Measurements from ENCODE around the gene PCDHGA11. TPM values are rescaled to one million over a fixed set of nuclear protein-coding genes. Genes with fewer than 3 reads are reported as not detected.
"Not testable (repeated sequence)": the region's sequence is repeated elsewhere in the genome, so short reads cannot be mapped to it uniquely, and the experiment has no call there.

The PCDHGA11 gene
- 1 to 10 TPM in 10 of 12 donors, not detected in 2; 2.6 to 5.1 (median 3.4) TPM for polyA plus RNA-seq (ENCODE audit: insufficient read length in 12 of 12)
- long read RNA-seq, donor 1, full-length matches to known transcripts, result 1 of 1 reads
- long read RNA-seq, donor 1, partial matches to known transcripts, result 0 of 1 reads
- long read RNA-seq, donor 1, other reads (novel, unspliced or antisense), result 0 of 1 reads
- long read RNA-seq, donor 2, partial matches to known transcripts, result 0 of 3 reads
- long read RNA-seq, donor 2, other reads (novel, unspliced or antisense), result 0 of 3 reads
- long read RNA-seq, donor 3, full-length matches to known transcripts, result 2 of 2 reads
- long read RNA-seq, donor 3, partial matches to known transcripts, result 0 of 2 reads
- long read RNA-seq, donor 3, other reads (novel, unspliced or antisense), result 0 of 2 reads
- long read RNA-seq, donor 4, partial matches to known transcripts, result 0 of 2 reads
- long read RNA-seq, donor 4, other reads (novel, unspliced or antisense), result 0 of 2 reads
- long read RNA-seq, donor 5, full-length matches to known transcripts, result 2 of 2 reads
- long read RNA-seq, donor 5, partial matches to known transcripts, result 0 of 2 reads
- long read RNA-seq, donor 5, other reads (novel, unspliced or antisense), result 0 of 2 reads
- long read RNA-seq, donor 6, partial matches to known transcripts, result 0 of 1 reads
- long read RNA-seq, donor 6, other reads (novel, unspliced or antisense), result 0 of 1 reads
- long read RNA-seq, donor 7, result 0 reads
- long read RNA-seq, donor 8, full-length matches to known transcripts, result 2 of 2 reads
- long read RNA-seq, donor 8, partial matches to known transcripts, result 0 of 2 reads
- long read RNA-seq, donor 8, other reads (novel, unspliced or antisense), result 0 of 2 reads
- long read RNA-seq, donor 9, full-length matches to known transcripts, result 1 of 1 reads
- long read RNA-seq, donor 9, partial matches to known transcripts, result 0 of 1 reads
- long read RNA-seq, donor 9, other reads (novel, unspliced or antisense), result 0 of 1 reads
- long read RNA-seq, donor 10, full-length matches to known transcripts, result 1 of 1 reads
- long read RNA-seq, donor 10, partial matches to known transcripts, result 0 of 1 reads
- long read RNA-seq, donor 10, other reads (novel, unspliced or antisense), result 0 of 1 reads
- long read RNA-seq, donor 11, full-length matches to known transcripts, result 5 of 5 reads
- long read RNA-seq, donor 11, partial matches to known transcripts, result 0 of 5 reads
- long read RNA-seq, donor 11, other reads (novel, unspliced or antisense), result 0 of 5 reads

GRCh38 chr5:141420855-141421488, at the start of gene PCDHGA11:
Gene PCDHGA11, plus strand, starts transcription at chr5:141421051. Its CDS starts 177 bp downstream, at chr5:141421228.
- DNase-seq, result peak; percentile 27

DNA sequence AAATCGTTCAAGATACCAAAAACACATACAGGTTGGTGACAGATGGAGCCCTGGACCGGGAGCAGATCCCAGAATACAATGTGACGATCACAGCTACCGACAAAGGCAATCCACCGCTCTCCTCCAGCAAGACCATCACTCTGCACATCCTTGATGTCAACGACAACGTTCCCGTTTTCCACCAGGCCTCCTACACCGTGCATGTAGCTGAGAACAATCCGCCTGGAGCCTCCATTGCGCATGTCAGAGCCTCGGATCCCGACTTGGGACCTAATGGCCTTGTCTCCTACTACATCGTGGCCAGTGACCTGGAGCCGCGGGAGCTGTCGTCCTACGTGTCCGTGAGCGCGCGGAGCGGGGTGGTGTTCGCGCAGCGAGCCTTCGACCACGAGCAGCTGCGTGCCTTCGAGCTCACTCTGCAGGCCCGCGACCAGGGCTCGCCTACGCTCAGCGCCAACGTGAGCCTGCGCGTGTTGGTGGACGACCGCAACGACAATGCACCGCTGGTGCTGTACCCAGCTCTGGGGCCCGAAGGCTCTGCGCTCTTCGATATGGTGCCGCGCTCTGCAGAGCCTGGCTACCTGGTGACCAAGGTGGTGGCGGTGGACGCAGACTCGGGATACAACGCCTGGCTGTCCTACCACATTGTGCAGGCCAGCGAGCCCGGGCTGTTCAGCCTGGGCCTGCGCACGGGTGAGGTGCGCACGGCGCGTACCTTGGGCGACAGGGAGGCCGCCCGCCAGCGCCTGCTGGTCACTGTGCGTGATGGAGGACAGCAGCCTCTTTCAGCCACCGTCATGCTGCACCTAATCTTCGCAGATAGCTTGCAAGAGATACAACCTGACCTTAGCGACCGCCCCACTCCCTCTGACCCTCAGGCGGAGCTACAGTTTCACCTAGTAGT, 49.0 kb upstream of the PCDHGA11 start:
- no peak for DNase-seq

DNA sequence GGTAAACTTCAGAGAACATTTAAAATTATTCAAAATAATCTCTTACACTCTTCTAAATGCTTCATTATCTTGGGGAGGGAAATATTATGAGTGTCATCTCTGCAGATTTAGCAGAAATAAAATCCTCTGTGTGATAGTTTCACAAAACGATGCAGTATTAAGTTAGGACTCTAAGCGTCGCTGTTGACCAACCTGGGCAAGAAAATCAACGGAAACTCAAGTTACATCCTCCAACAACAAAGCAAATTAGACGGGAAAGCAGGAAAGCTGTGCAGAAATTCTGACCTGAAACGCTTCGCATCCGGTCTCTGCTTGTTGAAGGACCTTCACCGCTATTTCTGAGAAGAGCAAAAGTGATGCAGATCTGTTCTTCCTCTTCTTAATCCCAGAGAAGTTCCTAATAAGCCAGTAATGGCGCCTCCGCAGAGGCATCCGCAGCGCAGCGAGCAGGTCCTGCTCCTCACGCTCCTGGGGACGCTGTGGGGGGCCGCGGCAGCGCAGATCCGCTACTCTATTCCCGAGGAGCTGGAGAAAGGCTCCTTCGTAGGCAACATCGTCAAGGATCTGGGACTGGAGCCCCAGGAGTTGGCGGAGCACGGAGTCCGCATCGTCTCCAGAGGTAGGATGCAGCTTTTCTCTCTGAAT, 47.1 kb upstream of the PCDHGA11 start, which contains the start of gene PCDHGA6:
Gene PCDHGA6, plus strand, starts transcription at position 219 of the 645 bp plus-strand sequence. Its CDS starts 193 bp downstream, at position 412.
- no peak for DNase-seq

DNA sequence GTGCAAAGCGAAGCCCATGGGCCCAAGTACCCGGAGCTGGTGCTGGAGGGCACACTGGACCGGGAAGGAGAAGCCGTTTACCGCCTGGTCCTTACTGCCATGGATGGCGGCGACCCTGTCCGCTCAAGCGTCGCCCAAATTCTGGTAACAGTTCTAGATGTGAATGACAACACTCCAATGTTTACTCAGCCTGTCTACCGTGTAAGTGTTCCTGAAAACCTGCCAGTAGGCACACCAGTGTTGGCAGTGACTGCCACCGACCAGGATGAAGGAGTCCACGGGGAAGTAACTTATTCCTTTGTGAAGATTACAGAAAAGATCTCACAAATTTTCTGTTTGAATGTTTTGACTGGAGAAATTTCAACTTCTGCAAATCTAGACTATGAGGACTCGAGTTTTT, 46.2 kb upstream of the PCDHGA11 start:
- DNase-seq, result no peak

DNA sequence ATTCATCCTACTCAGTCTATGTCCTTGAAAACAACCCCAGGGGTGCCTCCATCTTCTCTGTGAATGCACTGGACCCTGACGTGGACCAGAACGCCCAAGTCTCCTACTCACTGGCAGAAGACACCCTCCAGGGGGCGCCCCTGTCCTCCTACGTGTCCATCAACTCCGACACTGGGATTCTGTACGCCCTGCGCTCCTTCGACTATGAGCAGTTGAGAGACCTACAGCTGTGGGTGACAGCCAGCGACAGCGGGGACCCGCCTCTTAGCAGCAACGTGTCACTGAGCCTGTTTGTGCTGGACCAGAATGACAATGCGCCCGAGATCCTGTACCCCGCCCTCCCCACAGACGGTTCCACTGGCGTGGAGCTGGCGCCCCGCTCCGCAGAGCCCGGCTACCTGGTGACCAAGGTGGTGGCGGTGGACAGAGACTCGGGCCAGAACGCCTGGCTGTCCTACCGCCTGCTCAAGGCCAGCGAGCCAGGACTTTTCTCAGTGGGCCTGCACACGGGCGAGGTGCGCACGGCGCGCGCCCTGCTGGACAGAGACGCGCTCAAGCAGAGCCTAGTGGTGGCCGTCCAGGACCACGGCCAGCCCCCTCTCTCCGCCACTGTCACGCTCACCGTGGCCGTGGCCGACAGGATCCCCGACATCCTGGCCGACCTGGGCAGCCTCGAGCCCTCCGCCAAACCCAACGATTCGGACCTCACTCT, 45.3 kb upstream of the PCDHGA11 start:
- not testable (repeated sequence) for DNase-seq

GRCh38 chr5:141382469-141383294, 38.2 kb upstream of the PCDHGA11 start, which contains the start of gene PCDHGA7:
Gene PCDHGA7, plus strand, starts transcription at chr5:141382742. Its CDS starts 158 bp downstream, at chr5:141382900.
- no peak for DNase-seq

GRCh38 chr5:141383345-141383744, 37.5 kb upstream of the PCDHGA11 start:
- no peak for DNase-seq

GRCh38 chr5:141384471-141385267, 36.2 kb upstream of the PCDHGA11 start:
- DNase-seq, result no peak

DNA sequence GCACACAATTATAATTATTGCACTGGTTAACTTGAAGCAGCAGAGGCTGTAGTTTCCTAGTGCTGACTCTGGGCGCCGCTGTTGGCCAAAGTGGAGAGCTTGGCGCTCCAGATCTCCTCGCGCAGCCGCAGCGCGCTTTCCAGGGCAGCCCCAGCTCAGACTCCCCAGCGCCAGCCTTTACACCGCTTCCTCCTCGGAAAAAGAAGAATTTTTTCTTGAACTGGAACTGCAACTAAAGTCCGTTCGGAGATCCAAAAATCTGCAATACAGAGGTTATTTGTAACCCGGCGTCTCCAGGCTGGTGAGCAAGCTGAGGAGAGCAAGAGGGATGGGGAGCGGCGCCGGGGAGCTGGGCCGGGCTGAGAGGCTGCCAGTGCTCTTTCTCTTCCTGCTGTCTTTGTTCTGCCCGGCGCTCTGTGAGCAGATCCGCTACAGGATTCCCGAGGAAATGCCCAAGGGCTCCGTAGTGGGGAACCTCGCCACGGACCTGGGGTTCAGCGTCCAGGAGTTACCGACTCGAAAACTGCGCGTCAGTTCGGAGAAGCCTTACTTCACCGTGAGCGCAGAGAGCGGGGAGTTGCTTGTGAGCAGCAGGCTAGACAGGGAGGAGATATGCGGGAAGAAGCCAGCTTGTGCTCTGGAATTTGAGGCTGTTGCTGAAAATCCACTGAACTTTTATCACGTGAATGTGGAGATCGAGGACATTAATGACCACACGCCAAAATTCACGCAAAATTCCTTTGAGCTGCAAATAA, 33.1 kb upstream of the PCDHGA11 start, which contains the start of gene PCDHGB4:
Gene PCDHGB4, plus strand, starts transcription at position 142 of the 755 bp plus-strand sequence. Its CDS starts 187 bp downstream, at position 329.
- not testable (repeated sequence) for DNase-seq

DNA sequence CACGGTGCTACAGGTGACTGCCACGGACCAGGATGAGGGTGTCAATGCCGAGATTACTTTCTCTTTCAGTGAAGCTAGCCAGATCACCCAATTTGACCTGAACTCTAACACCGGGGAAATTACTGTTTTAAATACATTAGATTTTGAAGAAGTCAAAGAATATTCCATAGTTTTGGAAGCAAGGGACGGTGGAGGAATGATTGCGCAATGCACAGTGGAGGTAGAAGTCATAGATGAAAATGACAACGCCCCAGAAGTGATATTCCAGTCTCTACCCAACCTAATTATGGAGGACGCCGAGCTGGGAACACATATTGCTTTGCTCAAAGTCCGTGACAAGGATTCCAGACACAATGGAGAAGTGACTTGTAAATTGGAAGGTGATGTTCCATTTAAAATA, 32.2 kb upstream of the PCDHGA11 start:
- no peak for DNase-seq

DNA sequence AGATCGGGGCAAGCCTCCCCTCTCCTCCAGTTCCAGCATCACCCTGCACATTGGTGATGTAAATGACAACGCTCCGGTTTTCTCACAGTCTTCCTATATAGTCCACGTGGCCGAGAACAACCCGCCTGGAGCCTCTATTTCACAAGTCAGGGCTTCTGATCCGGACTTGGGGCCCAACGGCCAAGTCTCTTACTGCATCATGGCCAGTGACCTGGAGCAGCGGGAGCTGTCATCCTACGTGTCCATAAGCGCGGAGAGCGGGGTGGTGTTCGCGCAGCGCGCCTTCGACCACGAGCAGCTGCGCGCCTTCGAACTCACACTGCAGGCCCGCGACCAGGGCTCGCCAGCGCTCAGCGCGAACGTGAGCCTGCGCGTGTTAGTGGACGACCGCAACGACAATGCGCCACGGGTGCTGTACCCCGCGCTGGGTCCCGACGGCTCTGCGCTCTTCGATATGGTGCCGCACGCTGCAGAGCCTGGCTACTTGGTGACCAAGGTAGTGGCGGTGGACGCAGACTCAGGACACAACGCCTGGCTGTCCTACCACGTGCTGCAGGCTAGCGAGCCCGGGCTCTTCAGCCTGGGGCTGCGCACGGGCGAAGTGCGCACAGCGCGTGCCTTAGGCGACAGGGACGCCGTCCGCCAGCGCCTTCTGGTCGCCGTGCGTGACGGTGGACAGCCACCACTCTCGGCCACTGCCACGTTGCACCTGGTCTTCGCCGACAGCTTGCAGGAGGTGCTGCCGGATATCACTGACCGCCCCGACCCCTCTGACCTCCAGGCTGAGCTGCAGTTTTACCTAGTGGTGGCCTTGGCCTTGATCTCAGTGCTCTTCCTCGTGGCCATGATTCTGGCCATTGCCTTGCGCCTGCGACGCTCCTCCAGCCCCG, 31.5 kb upstream of the PCDHGA11 start:
- no peak for DNase-seq

DNA sequence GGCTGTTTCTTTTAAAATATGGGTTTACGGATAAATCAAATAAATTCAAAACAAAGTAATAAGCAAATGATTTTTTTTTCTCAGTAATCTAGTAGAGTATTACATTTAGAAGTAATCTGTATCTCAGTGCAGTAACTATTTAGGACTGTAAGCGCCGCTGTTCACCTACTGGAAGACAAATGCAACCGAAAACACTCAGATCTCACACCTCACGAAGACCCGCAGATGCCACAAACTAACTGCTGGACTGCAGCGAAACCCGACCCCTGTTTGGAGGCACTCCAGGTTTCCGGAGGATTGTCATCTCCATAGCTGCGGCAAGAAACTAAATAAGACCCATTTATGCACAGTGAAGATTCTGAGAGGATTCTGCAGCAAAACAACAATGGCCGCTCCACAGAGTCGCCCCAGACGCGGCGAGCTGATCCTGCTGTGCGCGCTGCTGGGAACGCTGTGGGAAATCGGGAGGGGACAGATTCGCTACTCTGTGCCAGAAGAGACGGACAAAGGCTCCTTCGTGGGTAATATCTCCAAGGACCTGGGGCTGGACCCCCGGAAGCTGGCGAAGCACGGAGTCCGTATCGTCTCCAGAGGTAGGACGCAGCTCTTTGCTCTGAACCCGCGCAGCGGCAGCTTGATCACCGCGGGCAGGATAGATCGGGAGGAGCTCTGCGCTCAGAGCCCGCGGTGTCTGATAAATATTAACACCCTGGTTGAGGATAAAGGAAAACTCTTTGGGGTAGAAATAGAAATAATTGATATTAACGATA, 28.2 kb upstream of the PCDHGA11 start, which contains the start of gene PCDHGA8:
Gene PCDHGA8, plus strand, starts transcription at position 205 of the 770 bp plus-strand sequence. Its CDS starts 181 bp downstream, at position 386.
- no peak for DNase-seq

DNA sequence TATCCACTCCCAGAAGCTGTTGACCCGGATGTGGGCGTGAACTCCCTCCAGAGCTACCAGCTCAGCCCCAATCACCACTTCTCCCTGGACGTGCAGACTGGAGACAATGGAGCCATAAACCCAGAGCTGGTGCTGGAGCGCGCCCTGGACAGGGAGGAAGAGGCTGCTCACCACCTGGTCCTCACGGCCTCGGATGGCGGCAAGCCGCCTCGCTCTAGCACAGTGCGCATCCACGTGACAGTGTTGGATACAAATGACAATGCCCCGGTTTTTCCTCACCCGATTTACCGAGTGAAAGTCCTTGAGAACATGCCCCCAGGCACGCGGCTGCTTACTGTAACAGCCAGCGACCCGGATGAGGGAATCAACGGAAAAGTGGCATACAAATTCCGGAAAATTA, 27.6 kb upstream of the PCDHGA11 start:
- DNase-seq, result no peak

All from muscle of arm (tissue), 14 donors.